SK-N-SH (cell line): Measurements from ENCODE around the gene WARS2. TPM values are rescaled to one million over a fixed set of nuclear protein-coding genes. Genes with fewer than 3 reads are reported as not detected.

Source experiments
- CTCF ChIA-PET: fragments of 300-600, 350-600 bp; formaldehyde crosslinking; extraction: SDS; loops from one replicate; lab custom pipeline; 2021; lab: Yijun Ruan, JAX
- POLR2A ChIA-PET: fragments of 350-600 bp; sonication (Branson Sonifier 250); formaldehyde crosslinking; extraction: SDS; loops from one replicate; lab custom pipeline; 2020; ENCODE audit warnings: antibody characterized with exemption, inconsistent platforms; lab: Yijun Ruan, JAX
- DNase-seq: peaks from one replicate; pipeline ENCODE4 v3.0.0; 2012
- H2AFZ ChIP-seq: fragments of 200-600 bp; sonication (generic); 2 replicates; pipeline ENCODE4 v1.8.1; 2016; ENCODE audit warnings: antibody characterized with exemption, mild to moderate bottlenecking, low read depth
- H3F3A ChIP-seq: fragments of 200-600 bp; sonication (generic); replicated peaks from 2 replicates; pipeline ENCODE3; 2016; ENCODE audit warnings: antibody characterized with exemption, mild to moderate bottlenecking; ENCODE audit not compliant: insufficient read depth
- H3K27ac ChIP-seq, 2 experiments: fragments of 200-500 bp in 1 of 2; fragments of 200-600 bp in 1 of 2; sonication (Bioruptor generic) in 1 of 2; sonication (generic), shearing (Covaris generic) in 1 of 2; 2 replicates each; pipeline versions ENCODE4 v1.5.1 to v1.6.1; 2014 to 2016; ENCODE audit warnings: low read depth in 2 of 2, inconsistent platforms in 1 of 2, low read length in 1 of 2, mild to moderate bottlenecking in 1 of 2, mixed read lengths in 1 of 2
- H3K27me3 ChIP-seq: fragments of 200-600 bp; sonication (generic), shearing (Covaris generic); 2 replicates; pipeline ENCODE4 v1.6.1; 2016; ENCODE audit warnings: mixed run types; ENCODE audit not compliant: insufficient read depth
- H3K36me3 ChIP-seq, 2 experiments: fragments of 200-500 bp in 1 of 2; fragments of 200-600 bp in 1 of 2; sonication (Bioruptor generic) in 1 of 2; sonication (generic) in 1 of 2; replicated peaks in 1 of 2; 2 replicates each; pipeline versions ENCODE3 to v1.5.1; 2014 to 2016; ENCODE audit warnings: low read length in 1 of 2, mild to moderate bottlenecking in 1 of 2; ENCODE audit not compliant: insufficient read depth in 2 of 2, control insufficient read depth in 1 of 2
- H3K4me1 ChIP-seq, 2 experiments: fragments of 200-500 bp in 1 of 2; fragments of 200-600 bp in 1 of 2; sonication (Bioruptor generic) in 1 of 2; sonication (generic), shearing (Covaris generic) in 1 of 2; 2 replicates each; pipeline versions ENCODE4 v1.5.1 to v1.6.1; 2014 to 2016; ENCODE audit warnings: low read depth in 1 of 2, low read length in 1 of 2, mixed run types in 1 of 2; ENCODE audit not compliant: insufficient read depth in 2 of 2, control insufficient read depth in 1 of 2
- H3K4me2 ChIP-seq: fragments of 200-600 bp; sonication (generic), shearing (Covaris generic); 2 replicates; pipeline ENCODE4 v1.6.1; 2017; ENCODE audit warnings: mixed run types
- H3K4me3 ChIP-seq, 2 experiments: fragments of 200-500 bp in 1 of 2; fragments of 200-600 bp in 1 of 2; sonication (Bioruptor generic) in 1 of 2; sonication (generic), shearing (Covaris generic) in 1 of 2; 2 replicates each; pipeline versions ENCODE4 v1.5.1 to v1.8.1; 2014 to 2016; ENCODE audit warnings: low read depth in 2 of 2, inconsistent platforms in 1 of 2, low read length in 1 of 2, mild to moderate bottlenecking in 1 of 2, mixed read lengths in 1 of 2, moderate library complexity in 1 of 2
- H3K79me2 ChIP-seq: fragments of 200-600 bp; sonication (generic); 2 replicates; pipeline ENCODE4 v1.8.1; 2017; ENCODE audit warnings: mild to moderate bottlenecking; ENCODE audit not compliant: insufficient read depth
- H3K9ac ChIP-seq: fragments of 200-600 bp; sonication (generic); 2 replicates; pipeline ENCODE4 v1.6.1; 2017; ENCODE audit warnings: mixed run types
- H3K9me2 ChIP-seq: fragments of 200-600 bp; sonication (generic); 2 replicates; pipeline ENCODE4 v1.6.1; 2017; ENCODE audit warnings: mixed run types
- H3K9me3 ChIP-seq: fragments of 200-600 bp; sonication (generic); 2 replicates; pipeline ENCODE4 v1.6.1; 2017; ENCODE audit warnings: mixed run types, mild to moderate bottlenecking, moderate library complexity
- H4K20me1 ChIP-seq: fragments of 200-600 bp; sonication (generic); 2 replicates; pipeline ENCODE4 v1.6.1; 2017; ENCODE audit warnings: mild to moderate bottlenecking, mixed run types; ENCODE audit not compliant: insufficient read depth
- CHD2 ChIP-seq: fragments of 150-350 bp; IDR thresholded peaks from 2 replicates; pipeline ENCODE4 v1.6.1; 2018; ENCODE audit warnings: low read length; ENCODE audit not compliant: partially characterized antibody
- ELF1 ChIP-seq: IDR thresholded peaks from 2 replicates; pipeline ENCODE4 v1.4.0; 2012
- EP300 ChIP-seq, 2 experiments: IDR thresholded peaks; 2 replicates each; pipeline versions ENCODE4 v1.4.0 to v1.6.1; 2012; ENCODE audit warnings: borderline replicate concordance in 1 of 2, low read depth in 1 of 2, low read length in 1 of 2
- EZH2phosphoT487 ChIP-seq: fragments of 200-600 bp; sonication (generic); IDR thresholded peaks from 2 replicates; pipeline ENCODE4 v1.6.1; 2017; ENCODE audit warnings: low read depth, mixed run types, mild to moderate bottlenecking, antibody characterized with exemption, moderate library complexity, borderline replicate concordance
- FOXJ3 ChIP-seq: sonication (generic); formaldehyde crosslinking; IDR thresholded peaks from 2 replicates; pipeline ENCODE4 v1.5.1; 2020; ENCODE audit warnings: mild to moderate bottlenecking, missing genetic modification reagents
- FOXM1 ChIP-seq: IDR thresholded peaks from 2 replicates; pipeline ENCODE4 v1.4.0; 2012; ENCODE audit warnings: low read depth, mild to moderate bottlenecking
- GATA2 ChIP-seq: sonication (generic); formaldehyde crosslinking; IDR thresholded peaks from 2 replicates; pipeline ENCODE4 v1.5.0; 2020; ENCODE audit warnings: mild to moderate bottlenecking, missing genetic modification reagents
- JUND ChIP-seq: IDR thresholded peaks from 2 replicates; pipeline ENCODE4 v1.4.0; 2012
- NRF1 ChIP-seq: IDR thresholded peaks from 2 replicates; pipeline ENCODE4 v1.6.1; 2012; ENCODE audit warnings: low read depth, mild to moderate bottlenecking, low read length
- POLR2AphosphoS5 ChIP-seq: IDR thresholded peaks from 2 replicates; pipeline ENCODE4 v1.6.1; 2012; ENCODE audit warnings: low read depth, low read length
- RAD21 ChIP-seq: IDR thresholded peaks from 2 replicates; pipeline ENCODE4 v1.6.1; 2012; ENCODE audit warnings: mild to moderate bottlenecking, low read length
- RXRA ChIP-seq: IDR thresholded peaks from 2 replicates; pipeline ENCODE4 v1.4.0; 2012; ENCODE audit warnings: low read depth, mild to moderate bottlenecking, borderline replicate concordance
- TAF1 ChIP-seq: IDR thresholded peaks from 2 replicates; pipeline ENCODE4 v1.6.1; 2012; ENCODE audit warnings: low read depth, mild to moderate bottlenecking, low read length, moderate library complexity, borderline replicate concordance
- YY1 ChIP-seq: IDR thresholded peaks from 2 replicates; pipeline ENCODE4 v1.4.0; 2012; ENCODE audit warnings: low read depth, mild to moderate bottlenecking
- WGBS: methylation state at CpG from one replicate; pipeline ENCODE4 v1.1.6; 2017; ENCODE audit warnings: low lambda C conversion rate; 5-methylcytosine and 5-hydroxymethylcytosine counted together
- polyA plus RNA-seq, 3 experiments: library from polyadenylated mRNA; depleted of rRNA; stranded (reverse); fragments of >200 nt; gene quantifications; 2 replicates each; pipeline ENCODE4 v1.2.3, GENCODE V29; 2012
- TF ChIP-seq, protein P1 (sequence below): IDR thresholded peaks from 2 replicates; pipeline ENCODE4 v1.4.0; 2012; ENCODE audit warnings: low read depth, borderline replicate concordance
- TF ChIP-seq, protein P2 (sequence below): fragments of 150-350 bp; IDR thresholded peaks from 2 replicates; pipeline ENCODE4 v1.6.1; 2016; ENCODE audit warnings: mild to moderate bottlenecking, low read depth, low read length
- TF ChIP-seq, protein P3 (sequence below): IDR thresholded peaks from 2 replicates; pipeline ENCODE4 v1.4.0; 2012; ENCODE audit warnings: low read depth, borderline replicate concordance
- TF ChIP-seq, protein P4 (sequence below): IDR thresholded peaks from 2 replicates; pipeline ENCODE4; 2012
- TF ChIP-seq, protein P5 (sequence below): IDR thresholded peaks from 2 replicates; pipeline ENCODE4 v1.4.0; 2012; ENCODE audit warnings: low read depth

The WARS2 gene
- polyA plus RNA-seq, 1 of the 3 experiments (the other 2 are of a cell fraction) = 4.8 TPM

DNA sequence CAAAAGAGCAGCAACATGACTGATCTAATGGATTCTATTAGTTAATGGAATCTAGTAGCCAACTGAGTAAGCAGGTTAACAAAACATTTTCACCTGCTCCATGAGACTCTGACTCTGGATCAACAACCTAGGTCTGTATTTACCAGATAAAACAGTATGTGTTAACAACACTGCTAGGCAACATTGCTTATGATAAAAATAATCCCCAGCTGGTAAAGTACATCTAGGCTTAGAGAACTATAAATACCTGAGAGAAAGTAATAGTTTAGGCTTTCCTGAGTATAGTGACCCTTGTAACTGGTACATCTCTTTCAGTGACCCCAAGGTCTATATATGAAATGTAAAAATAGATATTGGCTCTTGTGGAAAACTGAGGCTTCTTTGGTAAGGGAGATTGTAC, 78.8 kb downstream of the WARS2 start:
- no peaks in the 10 kb centered on the region for H3K9me3 ChIP-seq
- no peaks in the 10 kb centered on the region for H4K20me1 ChIP-seq
- no peaks in the 10 kb centered on the region for H3K27me3 ChIP-seq
- no peak overlapping the region for H3K4me3 ChIP-seq
- no peaks in the 10 kb centered on the region for H3K79me2 ChIP-seq
- POLR2A ChIA-PET = no interaction called here
- no peak overlapping the region for H3K4me2 ChIP-seq
- no peak overlapping the region for H2AFZ ChIP-seq
- H3K4me1 ChIP-seq = no peaks in the 10 kb centered on the region
- H3K9me2 ChIP-seq = no peaks in the 10 kb centered on the region
- CTCF ChIA-PET = interaction anchor here (0.7 kb wide), 1 partner anchor 22 kb away, joined by 3 read pairs; no protein-coding TSS in a partner anchor
- TF ChIP-seq RAD21 (no peak), POLR2AphosphoS5 (no peak), ELF1 (no peak), JUND (no peak), TAF1 (no peak), FOXM1 (no peak), GATA2 (CRISPR knock-in tag) (no peak), EP300 (IDR thresholded peaks at IDR 0.05; ENCODE audit: borderline replicate concordance in 1 of 2, low read depth in 1 of 2, low read length in 1 of 2) (no peak)
- TF ChIP-seq, protein P1, sequence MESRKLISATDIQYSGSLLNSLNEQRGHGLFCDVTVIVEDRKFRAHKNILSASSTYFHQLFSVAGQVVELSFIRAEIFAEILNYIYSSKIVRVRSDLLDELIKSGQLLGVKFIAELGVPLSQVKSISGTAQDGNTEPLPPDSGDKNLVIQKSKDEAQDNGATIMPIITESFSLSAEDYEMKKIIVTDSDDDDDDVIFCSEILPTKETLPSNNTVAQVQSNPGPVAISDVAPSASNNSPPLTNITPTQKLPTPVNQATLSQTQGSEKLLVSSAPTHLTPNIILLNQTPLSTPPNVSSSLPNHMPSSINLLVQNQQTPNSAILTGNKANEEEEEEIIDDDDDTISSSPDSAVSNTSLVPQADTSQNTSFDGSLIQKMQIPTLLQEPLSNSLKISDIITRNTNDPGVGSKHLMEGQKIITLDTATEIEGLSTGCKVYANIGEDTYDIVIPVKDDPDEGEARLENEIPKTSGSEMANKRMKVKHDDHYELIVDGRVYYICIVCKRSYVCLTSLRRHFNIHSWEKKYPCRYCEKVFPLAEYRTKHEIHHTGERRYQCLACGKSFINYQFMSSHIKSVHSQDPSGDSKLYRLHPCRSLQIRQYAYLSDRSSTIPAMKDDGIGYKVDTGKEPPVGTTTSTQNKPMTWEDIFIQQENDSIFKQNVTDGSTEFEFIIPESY = no peak
- no peak for DNase-seq
- no peaks in the 10 kb centered on the region for H3F3A ChIP-seq
- no peaks in the 10 kb centered on the region for H3K36me3 ChIP-seq
- no peak overlapping the region for H3K27ac ChIP-seq
- H3K9ac ChIP-seq = no peak overlapping the region

DNA sequence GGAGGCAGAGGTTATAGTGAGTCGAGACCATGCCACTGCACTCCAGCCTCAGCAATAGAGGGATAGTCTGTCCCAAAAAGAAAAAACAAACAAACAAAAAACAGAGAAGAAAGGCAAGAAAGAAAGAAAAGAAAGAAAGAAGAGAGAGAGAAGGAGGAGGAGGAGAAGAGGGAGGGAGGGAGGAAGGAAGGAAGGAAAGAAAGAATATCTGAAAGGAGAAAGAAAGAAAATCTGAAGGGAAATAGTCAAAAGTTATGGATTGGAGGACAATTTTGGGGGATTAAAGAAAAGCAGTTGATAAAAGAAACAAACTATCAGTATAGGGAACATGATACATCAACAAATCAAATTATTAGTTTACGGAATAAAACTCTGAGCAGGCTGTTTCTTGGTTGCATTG, 84.9 kb downstream of the WARS2 start:
- POLR2A ChIA-PET = no interaction called here
- no peak overlapping the region for H3K4me3 ChIP-seq
- no peaks in the 10 kb centered on the region for H3K9me2 ChIP-seq
- H3K4me1 ChIP-seq = no peaks in the 10 kb centered on the region
- H3K79me2 ChIP-seq = no peaks in the 10 kb centered on the region
- no peaks in the 10 kb centered on the region for H3K36me3 ChIP-seq
- no peak overlapping the region for H3K9ac ChIP-seq
- no peak overlapping the region for H3K4me2 ChIP-seq
- no peaks in the 10 kb centered on the region for H4K20me1 ChIP-seq
- H3F3A ChIP-seq = no peaks in the 10 kb centered on the region
- no peak for DNase-seq
- H3K27me3 ChIP-seq = no peaks in the 10 kb centered on the region
- TF ChIP-seq FOXJ3 (CRISPR knock-in tag) = no peak
- no peak for TF ChIP-seq GATA2 (CRISPR knock-in tag)
- TF ChIP-seq CHD2 = no peak
- no peak for TF ChIP-seq JUND
- TF ChIP-seq, all 33 proteins: peak for 0
- Histone ChIP-seq H2AFZ (no peak overlapping the region), H3K27ac (no peak overlapping the region), H3K9me3 (no peaks in the 10 kb centered on the region)
- CTCF ChIA-PET = no interaction called here
- 98% methylated on average over 2 of the region's 2 CpGs for WGBS

DNA sequence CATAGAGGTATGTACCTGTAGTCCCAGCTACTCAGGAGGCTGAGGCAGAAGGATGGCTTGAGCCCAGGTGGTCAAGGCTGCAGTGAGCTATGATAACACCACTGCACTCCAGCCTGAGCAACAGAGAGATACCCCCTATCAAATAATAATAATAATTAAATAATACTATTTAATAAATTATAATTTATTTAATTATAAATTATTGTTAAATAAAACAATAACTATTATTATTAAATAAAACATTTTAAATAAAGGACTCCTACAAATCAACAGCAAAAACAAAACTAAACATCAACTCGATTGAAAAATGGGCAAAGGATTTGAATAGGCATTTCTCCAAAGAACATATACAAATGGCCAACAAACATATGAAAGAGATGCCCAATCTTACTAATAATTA, 86.5 kb downstream of the WARS2 start:
- WGBS = 56% methylated on average over 1 of the region's 1 CpG
- no peaks in the 10 kb centered on the region for H3K9me3 ChIP-seq
- no peaks in the 10 kb centered on the region for H3F3A ChIP-seq
- no peak overlapping the region for H2AFZ ChIP-seq
- DNase-seq = no peak
- no peaks in the 10 kb centered on the region for H3K79me2 ChIP-seq
- H3K27ac ChIP-seq = no peak overlapping the region
- H3K4me3 ChIP-seq = no peak overlapping the region
- H3K9ac ChIP-seq = no peak overlapping the region
- ChIA-PET CTCF (no interaction called here), POLR2A (no interaction called here)
- H3K4me1 ChIP-seq = no peaks in the 10 kb centered on the region
- H3K4me2 ChIP-seq = no peak overlapping the region
- no peaks in the 10 kb centered on the region for H3K9me2 ChIP-seq
- H3K27me3 ChIP-seq = no peaks in the 10 kb centered on the region
- H3K36me3 ChIP-seq = no peaks in the 10 kb centered on the region
- no peaks in the 10 kb centered on the region for H4K20me1 ChIP-seq
- TF ChIP-seq EZH2phosphoT487 (no peak), NRF1 (no peak), YY1 (no peak), EP300 (IDR thresholded peaks at IDR 0.05; ENCODE audit: borderline replicate concordance in 1 of 2, low read depth in 1 of 2, low read length in 1 of 2) (no peak), POLR2AphosphoS5 (no peak), RXRA (no peak)
- TF ChIP-seq, protein P2, sequence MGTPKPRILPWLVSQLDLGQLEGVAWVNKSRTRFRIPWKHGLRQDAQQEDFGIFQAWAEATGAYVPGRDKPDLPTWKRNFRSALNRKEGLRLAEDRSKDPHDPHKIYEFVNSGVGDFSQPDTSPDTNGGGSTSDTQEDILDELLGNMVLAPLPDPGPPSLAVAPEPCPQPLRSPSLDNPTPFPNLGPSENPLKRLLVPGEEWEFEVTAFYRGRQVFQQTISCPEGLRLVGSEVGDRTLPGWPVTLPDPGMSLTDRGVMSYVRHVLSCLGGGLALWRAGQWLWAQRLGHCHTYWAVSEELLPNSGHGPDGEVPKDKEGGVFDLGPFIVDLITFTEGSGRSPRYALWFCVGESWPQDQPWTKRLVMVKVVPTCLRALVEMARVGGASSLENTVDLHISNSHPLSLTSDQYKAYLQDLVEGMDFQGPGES = no peak
- TF ChIP-seq, protein P3, sequence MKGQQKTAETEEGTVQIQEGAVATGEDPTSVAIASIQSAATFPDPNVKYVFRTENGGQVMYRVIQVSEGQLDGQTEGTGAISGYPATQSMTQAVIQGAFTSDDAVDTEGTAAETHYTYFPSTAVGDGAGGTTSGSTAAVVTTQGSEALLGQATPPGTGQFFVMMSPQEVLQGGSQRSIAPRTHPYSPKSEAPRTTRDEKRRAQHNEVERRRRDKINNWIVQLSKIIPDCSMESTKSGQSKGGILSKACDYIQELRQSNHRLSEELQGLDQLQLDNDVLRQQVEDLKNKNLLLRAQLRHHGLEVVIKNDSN = no peak
- TF ChIP-seq, protein P4, sequence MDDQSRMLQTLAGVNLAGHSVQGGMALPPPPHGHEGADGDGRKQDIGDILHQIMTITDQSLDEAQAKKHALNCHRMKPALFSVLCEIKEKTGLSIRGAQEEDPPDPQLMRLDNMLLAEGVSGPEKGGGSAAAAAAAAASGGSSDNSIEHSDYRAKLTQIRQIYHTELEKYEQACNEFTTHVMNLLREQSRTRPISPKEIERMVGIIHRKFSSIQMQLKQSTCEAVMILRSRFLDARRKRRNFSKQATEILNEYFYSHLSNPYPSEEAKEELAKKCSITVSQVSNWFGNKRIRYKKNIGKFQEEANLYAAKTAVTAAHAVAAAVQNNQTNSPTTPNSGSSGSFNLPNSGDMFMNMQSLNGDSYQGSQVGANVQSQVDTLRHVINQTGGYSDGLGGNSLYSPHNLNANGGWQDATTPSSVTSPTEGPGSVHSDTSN = no peak
- TF ChIP-seq, protein P5, sequence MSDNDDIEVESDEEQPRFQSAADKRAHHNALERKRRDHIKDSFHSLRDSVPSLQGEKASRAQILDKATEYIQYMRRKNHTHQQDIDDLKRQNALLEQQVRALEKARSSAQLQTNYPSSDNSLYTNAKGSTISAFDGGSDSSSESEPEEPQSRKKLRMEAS = no peak
